Measurements from ENCODE around the gene THBD.

GRCh38 chr20:23011008-23011721, 38.3 kb downstream of the THBD start:
- TF ChIP-seq CTCF (IDR thresholded peaks at IDR 0.05) (no peak), POLR2A (IDR thresholded peaks at IDR 0.05) (no peak), EP300 (IDR thresholded peaks at IDR 0.05) (no peak)
